Measurements from ENCODE around the gene RALGPS2.

DNA sequence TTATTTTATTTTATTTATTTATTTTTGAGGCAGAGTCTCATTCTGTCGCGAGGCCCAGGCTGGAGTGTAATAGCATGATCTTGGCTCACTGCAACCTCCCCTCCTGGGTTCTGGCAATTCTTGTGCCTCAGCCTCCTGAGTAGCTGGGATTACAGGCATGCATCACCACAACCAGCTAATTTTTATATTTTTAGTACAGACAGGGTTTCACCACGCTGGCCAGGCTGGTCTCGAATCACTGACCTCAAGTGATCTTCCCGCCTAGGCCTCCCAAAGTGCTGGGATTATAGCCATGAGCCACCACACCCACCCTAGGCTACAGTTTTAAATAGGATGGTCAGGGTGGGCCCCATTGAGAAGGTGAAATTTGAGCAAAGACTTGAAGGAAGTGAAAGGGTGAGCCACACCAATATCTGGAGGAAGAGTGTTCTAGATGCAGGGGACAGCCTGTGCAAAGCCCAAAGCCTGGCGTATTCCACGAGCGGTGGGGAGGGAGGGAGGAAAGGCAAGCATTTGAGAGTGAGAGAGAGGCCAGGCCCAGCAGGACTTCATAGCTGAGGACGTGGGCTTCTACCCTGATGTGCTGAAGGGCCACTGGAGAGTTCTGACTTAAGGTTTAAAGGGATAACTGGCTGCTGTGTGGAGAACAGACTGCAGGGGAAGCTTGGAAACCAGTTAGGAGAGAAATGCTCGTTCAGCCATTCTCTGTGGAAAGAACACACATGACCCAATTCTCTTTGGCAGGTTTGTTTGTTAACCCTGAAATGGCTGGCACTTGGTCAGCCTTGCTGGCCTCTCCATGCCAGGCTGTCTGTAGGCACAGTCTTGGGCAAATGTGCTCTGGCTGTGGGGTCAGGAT is 238.0 kb downstream of the RALGPS2 start:
- TF ChIP-seq, protein P1, sequence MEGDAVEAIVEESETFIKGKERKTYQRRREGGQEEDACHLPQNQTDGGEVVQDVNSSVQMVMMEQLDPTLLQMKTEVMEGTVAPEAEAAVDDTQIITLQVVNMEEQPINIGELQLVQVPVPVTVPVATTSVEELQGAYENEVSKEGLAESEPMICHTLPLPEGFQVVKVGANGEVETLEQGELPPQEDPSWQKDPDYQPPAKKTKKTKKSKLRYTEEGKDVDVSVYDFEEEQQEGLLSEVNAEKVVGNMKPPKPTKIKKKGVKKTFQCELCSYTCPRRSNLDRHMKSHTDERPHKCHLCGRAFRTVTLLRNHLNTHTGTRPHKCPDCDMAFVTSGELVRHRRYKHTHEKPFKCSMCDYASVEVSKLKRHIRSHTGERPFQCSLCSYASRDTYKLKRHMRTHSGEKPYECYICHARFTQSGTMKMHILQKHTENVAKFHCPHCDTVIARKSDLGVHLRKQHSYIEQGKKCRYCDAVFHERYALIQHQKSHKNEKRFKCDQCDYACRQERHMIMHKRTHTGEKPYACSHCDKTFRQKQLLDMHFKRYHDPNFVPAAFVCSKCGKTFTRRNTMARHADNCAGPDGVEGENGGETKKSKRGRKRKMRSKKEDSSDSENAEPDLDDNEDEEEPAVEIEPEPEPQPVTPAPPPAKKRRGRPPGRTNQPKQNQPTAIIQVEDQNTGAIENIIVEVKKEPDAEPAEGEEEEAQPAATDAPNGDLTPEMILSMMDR (IDR thresholded peaks at IDR 0.05; ENCODE audit: control extremely low read depth in 1 of 3, insufficient read depth in 1 of 3, low read depth in 1 of 3, low read length in 3 of 3): no peak
- TF ChIP-seq, protein P2, sequence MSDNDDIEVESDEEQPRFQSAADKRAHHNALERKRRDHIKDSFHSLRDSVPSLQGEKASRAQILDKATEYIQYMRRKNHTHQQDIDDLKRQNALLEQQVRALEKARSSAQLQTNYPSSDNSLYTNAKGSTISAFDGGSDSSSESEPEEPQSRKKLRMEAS (IDR thresholded peaks at IDR 0.05): no peak
- TF ChIP-seq RXRA (IDR thresholded peaks at IDR 0.05; ENCODE audit: insufficient read depth, low read depth, low read length): no peak
- no peak for TF ChIP-seq RFX5 (IDR thresholded peaks at IDR 0.05; ENCODE audit: borderline replicate concordance, low read depth, low read length)
- no peak for TF ChIP-seq POLR2A (IDR thresholded peaks at IDR 0.05; ENCODE audit: control extremely low read depth in 1 of 2, low read depth in 2 of 2, low read length in 2 of 2)
- TF ChIP-seq JUN (IDR thresholded peaks at IDR 0.05; ENCODE audit: low read depth, low read length): no peak
- no peak for TF ChIP-seq SP4 (IDR thresholded peaks at IDR 0.05; ENCODE audit: low read length)
- TF ChIP-seq, protein P3, sequence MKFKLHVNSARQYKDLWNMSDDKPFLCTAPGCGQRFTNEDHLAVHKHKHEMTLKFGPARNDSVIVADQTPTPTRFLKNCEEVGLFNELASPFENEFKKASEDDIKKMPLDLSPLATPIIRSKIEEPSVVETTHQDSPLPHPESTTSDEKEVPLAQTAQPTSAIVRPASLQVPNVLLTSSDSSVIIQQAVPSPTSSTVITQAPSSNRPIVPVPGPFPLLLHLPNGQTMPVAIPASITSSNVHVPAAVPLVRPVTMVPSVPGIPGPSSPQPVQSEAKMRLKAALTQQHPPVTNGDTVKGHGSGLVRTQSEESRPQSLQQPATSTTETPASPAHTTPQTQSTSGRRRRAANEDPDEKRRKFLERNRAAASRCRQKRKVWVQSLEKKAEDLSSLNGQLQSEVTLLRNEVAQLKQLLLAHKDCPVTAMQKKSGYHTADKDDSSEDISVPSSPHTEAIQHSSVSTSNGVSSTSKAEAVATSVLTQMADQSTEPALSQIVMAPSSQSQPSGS (IDR thresholded peaks at IDR 0.05; ENCODE audit: low read length): no peak
- TF ChIP-seq TEAD4 (IDR thresholded peaks at IDR 0.05; ENCODE audit: low read depth, low read length): no peak
- TF ChIP-seq SRF (IDR thresholded peaks at IDR 0.05; ENCODE audit: low read depth, low read length): no peak
- no peak for TF ChIP-seq SIN3A (conservative IDR thresholded peaks at IDR 0.05 in 1 of 2, IDR thresholded peaks at IDR 0.05 in 1 of 2; ENCODE audit: low read depth in 1 of 2, low read length in 2 of 2)
- no peak for TF ChIP-seq SP1 (IDR thresholded peaks at IDR 0.05; ENCODE audit: low read depth, low read length)
- no peak for TF ChIP-seq CTBP2 (IDR thresholded peaks at IDR 0.05; ENCODE audit: borderline replicate concordance, insufficient read depth, insufficient read length, low read length)
